Ovary (tissue), 9 donors: ENCODE data around the gene RUNX1. TPM values are rescaled to one million over a fixed set of nuclear protein-coding genes. Genes with fewer than 3 reads are reported as not detected.

Source experiments
- DNase-seq, 5 donors: peaks; one replicate each; pipeline ENCODE4 v3.0.0-alpha.2; 2019 to 2020
- H3K27ac ChIP-seq, 2 donors: fragments of 200-600 bp; one replicate each; pipeline versions ENCODE4 v1.5.1 to v1.8.0; 2019 to 2022
- H3K27me3 ChIP-seq: fragments of 200-600 bp; one replicate; pipeline ENCODE4 v1.8.0; 2022
- H3K36me3 ChIP-seq: fragments of 200-600 bp; sonication (generic); one replicate; pipeline ENCODE4 v1.5.1; 2019
- H3K4me1 ChIP-seq: one replicate; pipeline ENCODE4 v1.8.1; 2013; ENCODE audit warnings: mild to moderate bottlenecking, moderate library complexity; ENCODE audit not compliant: insufficient read depth
- H3K4me3 ChIP-seq: fragments of 200-600 bp; sonication (generic); one replicate; pipeline ENCODE4 v1.5.1; 2017
- H3K9me3 ChIP-seq, 2 donors: fragments of 200-600 bp in 1 of 2; sonication (generic) in 1 of 2; one replicate each; pipeline versions ENCODE4 v1.5.1 to v1.8.1; 2013 to 2019; ENCODE audit warnings: mild to moderate bottlenecking in 1 of 2, moderate library complexity in 1 of 2
- EP300 ChIP-seq: sonication (generic); formaldehyde crosslinking; IDR thresholded peaks from one replicate; pipeline ENCODE4 v1.6.1; 2017; ENCODE audit warnings: antibody characterized with exemption
- POLR2A ChIP-seq: fragments of 450-650 bp; IDR thresholded peaks from one replicate; pipeline ENCODE4 v1.6.1; 2017; ENCODE audit warnings: antibody characterized with exemption, mild to moderate bottlenecking, moderate library complexity
- WGBS, 3 donors: extraction: QIAGEN DNeasy Blood & Tissue Kit in 1 of 3; methylation state at CpG; one replicate each; pipeline versions ENCODE4 v1.1.5 to v1.1.7; 2013 to 2017; 5-methylcytosine and 5-hydroxymethylcytosine counted together
- intact Hi-C, 4 donors: fragments of 100-400 bp; cut with DNase I; formaldehyde crosslinking; loops; one replicate each; pipeline versions ENCODE4 v1.11.0 to v1.15.1; 2022 to 2023
- polyA plus RNA-seq, 2 donors: library from polyadenylated mRNA; stranded (reverse); fragments of 200-250 nt in 1 of 2; fragments of 350-450 nt in 1 of 2; fragmentation: Illumina TruSeq in 1 of 2; extraction: RNeasy Lipid Tissue Mini Kit (QIAGEN cat#74804) in 1 of 2; gene quantifications; one replicate each; pipeline ENCODE4 v1.2.3, GENCODE V29; 2013 to 2014
- total RNA-seq, 7 donors: library from RNA; depleted of rRNA in 2 of 7; stranded (reverse); fragments of >200 nt in 2 of 7; fragmentation: NEBNext Ultra II Directional in 3 of 7; extraction: Animal tissue kit (Norgen Biotek cat#: 25700) in 3 of 7; gene quantifications; one replicate each; pipeline versions ENCODE4 v1.1.0 to v1.2.4, GENCODE V29; 2016 to 2023
- TF ChIP-seq, protein P1 (sequence below), 3 donors: fragments of 450-650 bp in 2 of 3; fragments of 200-600 bp in 1 of 3; IDR thresholded peaks; one replicate each; pipeline versions ENCODE4 v1.5.1 to v1.8.0; 2016 to 2022; ENCODE audit warnings: antibody characterized with exemption in 3 of 3, mild to moderate bottlenecking in 1 of 3
- donor health status: DM: no; HTN: no; CAD: no; lungs with moderate emphysema.
- donor health status: DM: no; HTN: no; CAD: no.
- donor health status: Bipolar disorder and iron deficiency.
- donor health status: DM: yes; HTN: yes; CAD: no.
- donor health status: DM: no; HTN: no; CAD: no.
- donor health status: DM: yes; HTN: yes; CAD: no.

Gene RUNX1
- total and polyA plus RNA-seq, 9 donors = 6.0 to 27.4 (median 17.8) TPM

DNA sequence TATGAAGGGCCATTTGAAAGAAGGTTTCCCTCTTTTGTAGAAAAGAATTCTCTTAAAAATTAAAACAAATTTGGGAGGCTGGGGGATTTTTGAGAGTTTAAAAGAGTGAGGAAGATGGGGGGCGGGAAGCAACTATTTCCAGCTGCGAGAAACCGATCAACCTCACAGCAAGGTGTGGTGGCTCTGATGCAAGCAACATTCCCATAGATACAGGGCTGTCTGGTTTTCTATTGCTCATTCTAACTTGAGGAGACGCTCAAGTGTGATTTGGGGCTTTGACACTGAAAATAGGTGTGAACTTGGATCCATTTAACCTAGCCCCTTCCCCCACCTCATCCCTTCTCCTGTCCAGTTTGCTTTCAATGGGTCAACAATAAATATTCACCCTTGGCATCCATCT is 7.2 kb downstream of the RUNX1 start:
- intact Hi-C loops = no loop called here
- H3K4me1 ChIP-seq = peaks cover 1% of the 10 kb centered on the region
- no peak for DNase-seq
- no peaks in the 10 kb centered on the region for H3K36me3 ChIP-seq
- no peaks in the 10 kb centered on the region for H3K9me3 ChIP-seq
- TF ChIP-seq POLR2A (no peak), EP300 (no peak)
- TF ChIP-seq, protein P1, sequence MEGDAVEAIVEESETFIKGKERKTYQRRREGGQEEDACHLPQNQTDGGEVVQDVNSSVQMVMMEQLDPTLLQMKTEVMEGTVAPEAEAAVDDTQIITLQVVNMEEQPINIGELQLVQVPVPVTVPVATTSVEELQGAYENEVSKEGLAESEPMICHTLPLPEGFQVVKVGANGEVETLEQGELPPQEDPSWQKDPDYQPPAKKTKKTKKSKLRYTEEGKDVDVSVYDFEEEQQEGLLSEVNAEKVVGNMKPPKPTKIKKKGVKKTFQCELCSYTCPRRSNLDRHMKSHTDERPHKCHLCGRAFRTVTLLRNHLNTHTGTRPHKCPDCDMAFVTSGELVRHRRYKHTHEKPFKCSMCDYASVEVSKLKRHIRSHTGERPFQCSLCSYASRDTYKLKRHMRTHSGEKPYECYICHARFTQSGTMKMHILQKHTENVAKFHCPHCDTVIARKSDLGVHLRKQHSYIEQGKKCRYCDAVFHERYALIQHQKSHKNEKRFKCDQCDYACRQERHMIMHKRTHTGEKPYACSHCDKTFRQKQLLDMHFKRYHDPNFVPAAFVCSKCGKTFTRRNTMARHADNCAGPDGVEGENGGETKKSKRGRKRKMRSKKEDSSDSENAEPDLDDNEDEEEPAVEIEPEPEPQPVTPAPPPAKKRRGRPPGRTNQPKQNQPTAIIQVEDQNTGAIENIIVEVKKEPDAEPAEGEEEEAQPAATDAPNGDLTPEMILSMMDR (IDR thresholded peaks at IDR 0.05) = no peak
- H3K27me3 ChIP-seq = no peaks in the 10 kb centered on the region
- H3K4me3 ChIP-seq = no peak overlapping the region
- WGBS, 3 donors = 95 to 97% (median 96%) methylated on average over 4 of the region's 4 CpGs
- H3K27ac ChIP-seq = no peak overlapping the region

DNA sequence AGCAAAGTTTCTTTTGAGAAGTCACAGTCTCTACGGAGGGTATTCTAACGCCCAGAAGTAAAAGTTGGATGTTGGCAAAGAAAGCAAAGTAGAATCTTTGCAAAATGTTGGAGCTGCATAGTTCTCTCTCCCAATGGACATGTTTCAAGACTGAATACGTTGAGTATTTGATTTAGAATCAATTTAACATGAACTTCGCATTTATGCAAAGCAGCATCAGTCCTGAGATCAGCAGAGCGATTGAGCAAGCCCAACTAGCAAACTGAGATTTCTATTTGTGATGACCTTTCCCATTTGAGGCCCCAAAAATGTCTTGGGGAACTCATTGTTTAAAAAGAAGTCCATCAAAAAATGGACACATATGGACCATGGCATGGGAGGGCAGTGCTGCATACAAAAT is 8.0 kb downstream of the RUNX1 start:
- no peaks in the 10 kb centered on the region for H3K27me3 ChIP-seq
- 92 to 93% (median 92%) methylated on average over 5 of the region's 5 CpGs for WGBS, 3 donors
- intact Hi-C loops = no loop called here

DNA sequence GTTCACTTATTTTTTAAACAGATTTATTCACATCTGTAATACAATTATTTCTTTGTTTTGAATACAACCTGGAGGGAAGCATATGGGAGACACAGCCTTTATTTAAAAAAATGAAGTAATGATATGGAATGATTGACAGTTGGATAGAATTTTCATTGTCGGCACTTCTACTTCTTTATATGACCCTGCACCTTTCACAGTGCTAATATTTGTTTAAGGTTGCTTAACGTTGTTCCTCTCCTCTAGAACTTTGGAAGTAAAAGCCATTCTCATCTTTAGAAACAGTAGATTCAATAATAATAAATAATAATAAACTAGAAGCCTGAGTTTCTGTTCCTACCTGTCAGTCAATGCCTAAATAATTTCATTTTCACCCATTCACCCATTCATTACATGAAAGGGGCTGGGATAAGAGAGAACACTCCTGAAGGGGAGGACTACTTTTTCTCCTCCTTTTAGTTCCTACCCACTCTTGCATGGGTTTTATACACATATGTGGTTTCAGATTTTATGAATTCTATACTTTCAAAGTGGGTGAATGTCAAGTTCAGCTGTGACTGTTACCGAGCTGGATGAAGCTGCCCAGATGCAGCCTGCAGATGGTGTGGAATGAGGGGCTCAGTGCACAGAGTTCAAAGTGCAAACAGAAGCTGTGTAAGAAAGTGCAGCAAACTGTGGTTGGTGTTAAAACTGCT is 9.4 kb downstream of the RUNX1 start:
- DNase-seq = no peak
- 63 to 69% (median 68%) methylated on average over 3 of the region's 3 CpGs for WGBS, 3 donors
- Histone ChIP-seq H3K4me3 (no peak overlapping the region), H3K9me3 (no peaks in the 10 kb centered on the region), H3K4me1 (no peaks in the 10 kb centered on the region), H3K27ac (no peak overlapping the region), H3K27me3 (no peaks in the 10 kb centered on the region), H3K36me3 (no peaks in the 10 kb centered on the region)
- intact Hi-C loops = no loop called here
- TF ChIP-seq, protein P1 (IDR thresholded peaks at IDR 0.05) = no peak
- TF ChIP-seq EP300 (no peak), POLR2A (no peak)

More for the DNA sequence above, 8.0 kb downstream of the RUNX1 start:
- no peak for TF ChIP-seq POLR2A
- TF ChIP-seq, protein P1 (IDR thresholded peaks at IDR 0.05) = no peak
- no peak for TF ChIP-seq EP300
- no peak for DNase-seq
- H3K36me3 ChIP-seq = no peaks in the 10 kb centered on the region
- no peaks in the 10 kb centered on the region for H3K4me1 ChIP-seq
- H3K9me3 ChIP-seq = no peaks in the 10 kb centered on the region
- H3K27ac ChIP-seq = no peak overlapping the region
- H3K4me3 ChIP-seq = no peak overlapping the region

DNA sequence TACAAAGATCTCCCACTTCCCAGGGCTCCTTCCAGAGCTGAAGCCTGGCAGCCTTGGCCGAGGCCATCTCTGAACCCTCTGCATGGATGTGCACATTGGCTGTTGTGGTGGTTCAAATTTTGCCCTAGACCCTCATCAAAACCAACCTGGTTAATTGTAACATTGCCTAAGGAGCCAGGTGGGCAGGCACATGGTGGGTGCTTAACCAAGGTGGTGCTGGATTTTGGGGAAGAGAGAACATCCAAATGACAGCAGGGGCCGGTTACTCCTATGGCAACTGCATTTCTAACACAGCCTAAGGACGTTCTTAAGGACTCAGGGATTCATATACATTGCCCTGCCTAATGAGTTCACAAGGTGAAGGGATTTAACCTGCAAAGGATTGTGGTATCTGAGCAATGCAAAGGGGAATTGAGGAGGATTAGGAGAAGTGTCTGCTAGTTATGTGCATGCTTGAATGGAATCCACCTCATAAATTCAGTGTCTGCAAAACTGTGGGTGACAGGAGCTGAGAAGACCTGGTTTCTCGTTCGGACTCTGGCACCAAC is 10.3 kb downstream of the RUNX1 start:
- intact Hi-C loops = no loop called here
- Histone ChIP-seq H3K36me3 (no peaks in the 10 kb centered on the region), H3K27me3 (no peaks in the 10 kb centered on the region), H3K9me3 (no peaks in the 10 kb centered on the region), H3K27ac (no peak overlapping the region), H3K4me1 (no peaks in the 10 kb centered on the region), H3K4me3 (no peak overlapping the region)
- DNase-seq = no peak
- 84 to 91% (median 85%) methylated on average over 5 of the region's 5 CpGs for WGBS, 3 donors
- no peak for TF ChIP-seq EP300
- no peak for TF ChIP-seq POLR2A
- TF ChIP-seq, protein P1 (IDR thresholded peaks at IDR 0.05) = no peak
